IMR-90 (cell line): ENCODE measurements around the gene CHCT1.

Experiments used
- BHLHE40 ChIP-seq: fragments of 150-350 bp; IDR thresholded peaks from 2 replicates; pipeline ENCODE4 v1.6.1; 2016; ENCODE audit warnings: mild to moderate bottlenecking, low read depth, low read length
- FOS ChIP-seq: fragments of 150-350 bp; IDR thresholded peaks from 2 replicates; pipeline ENCODE4 v1.6.1; 2016; ENCODE audit warnings: low read depth, low read length
- POLR2A ChIP-seq: IDR thresholded peaks from 2 replicates; pipeline ENCODE4 v1.6.1; 2012; ENCODE audit warnings: mild to moderate bottlenecking, low read depth, low read length
- SMC3 ChIP-seq: fragments of 150-350 bp; IDR thresholded peaks from 2 replicates; pipeline ENCODE4 v1.6.1; 2016; ENCODE audit warnings: low read depth, mild to moderate bottlenecking, antibody characterized with exemption, low read length, moderate library complexity
- TF ChIP-seq, protein P1 (sequence below): conservative IDR thresholded peaks from 2 replicates; pipeline ENCODE4 v1.5.1; 2012; ENCODE audit warnings: mild to moderate bottlenecking, low read depth, low read length, improper control_type of control experiment

- TF ChIP-seq POLR2A (no peak), SMC3 (no peak), BHLHE40 (no peak), FOS (no peak)
- TF ChIP-seq, protein P1, sequence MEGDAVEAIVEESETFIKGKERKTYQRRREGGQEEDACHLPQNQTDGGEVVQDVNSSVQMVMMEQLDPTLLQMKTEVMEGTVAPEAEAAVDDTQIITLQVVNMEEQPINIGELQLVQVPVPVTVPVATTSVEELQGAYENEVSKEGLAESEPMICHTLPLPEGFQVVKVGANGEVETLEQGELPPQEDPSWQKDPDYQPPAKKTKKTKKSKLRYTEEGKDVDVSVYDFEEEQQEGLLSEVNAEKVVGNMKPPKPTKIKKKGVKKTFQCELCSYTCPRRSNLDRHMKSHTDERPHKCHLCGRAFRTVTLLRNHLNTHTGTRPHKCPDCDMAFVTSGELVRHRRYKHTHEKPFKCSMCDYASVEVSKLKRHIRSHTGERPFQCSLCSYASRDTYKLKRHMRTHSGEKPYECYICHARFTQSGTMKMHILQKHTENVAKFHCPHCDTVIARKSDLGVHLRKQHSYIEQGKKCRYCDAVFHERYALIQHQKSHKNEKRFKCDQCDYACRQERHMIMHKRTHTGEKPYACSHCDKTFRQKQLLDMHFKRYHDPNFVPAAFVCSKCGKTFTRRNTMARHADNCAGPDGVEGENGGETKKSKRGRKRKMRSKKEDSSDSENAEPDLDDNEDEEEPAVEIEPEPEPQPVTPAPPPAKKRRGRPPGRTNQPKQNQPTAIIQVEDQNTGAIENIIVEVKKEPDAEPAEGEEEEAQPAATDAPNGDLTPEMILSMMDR, result no peak
Observed at GRCh38 chr17:60436676-60437075, 14.4 kb downstream of the CHCT1 start.
